ENCODE results near the gene ZNF3.

DNA sequence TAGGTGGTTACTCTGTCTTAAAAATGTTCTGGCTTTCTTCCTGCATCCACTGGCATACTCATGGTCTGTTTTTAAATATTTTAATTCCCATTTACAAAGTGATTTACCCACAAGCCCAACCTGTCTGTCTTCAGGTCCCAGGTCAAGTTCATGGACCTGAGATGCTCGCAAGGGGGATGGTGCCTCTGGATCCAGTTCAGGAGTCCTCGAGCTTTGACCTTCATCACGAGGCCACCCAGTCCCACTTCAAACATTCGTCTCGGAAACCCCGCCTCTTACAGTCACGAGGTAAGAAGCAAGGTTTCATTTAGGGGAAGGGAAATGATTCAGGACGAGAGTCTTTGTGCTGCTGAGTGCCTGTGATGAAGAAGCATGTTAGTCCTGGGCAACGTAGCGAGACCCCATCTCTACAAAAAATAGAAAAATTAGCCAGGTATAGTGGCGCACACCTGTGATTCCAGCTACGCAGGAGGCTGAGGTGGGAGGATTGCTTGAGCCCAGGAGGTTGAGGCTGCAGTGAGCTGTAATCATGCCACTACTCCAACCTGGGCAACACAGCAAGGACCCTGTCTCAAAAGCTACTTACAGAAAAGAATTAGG, 57.4 kb downstream of the ZNF3 start:
- TF ChIP-seq STAT1 (IDR thresholded peaks at IDR 0.05; ENCODE audit: unreplicated experiment) (no peak), POLR2AphosphoS5 (IDR thresholded peaks at IDR 0.05; ENCODE audit: low read depth) (no peak), EZH2 (IDR thresholded peaks at IDR 0.05; ENCODE audit: low read depth, unreplicated experiment) (no peak), EZH2phosphoT487 (IDR thresholded peaks at IDR 0.05; ENCODE audit: unreplicated experiment) (no peak), NANOG (IDR thresholded peaks at IDR 0.05; ENCODE audit: borderline replicate concordance) (no peak), ZNF331 (CRISPR knock-in tag; IDR thresholded peaks at IDR 0.05; ENCODE audit: low read depth) (no peak), JUNB (IDR thresholded peaks at IDR 0.05; ENCODE audit: unreplicated experiment) (no peak), CREB1 (CRISPR knock-in tag; IDR thresholded peaks at IDR 0.05; ENCODE audit: low read depth) (no peak)
- TF ChIP-seq, protein P1, sequence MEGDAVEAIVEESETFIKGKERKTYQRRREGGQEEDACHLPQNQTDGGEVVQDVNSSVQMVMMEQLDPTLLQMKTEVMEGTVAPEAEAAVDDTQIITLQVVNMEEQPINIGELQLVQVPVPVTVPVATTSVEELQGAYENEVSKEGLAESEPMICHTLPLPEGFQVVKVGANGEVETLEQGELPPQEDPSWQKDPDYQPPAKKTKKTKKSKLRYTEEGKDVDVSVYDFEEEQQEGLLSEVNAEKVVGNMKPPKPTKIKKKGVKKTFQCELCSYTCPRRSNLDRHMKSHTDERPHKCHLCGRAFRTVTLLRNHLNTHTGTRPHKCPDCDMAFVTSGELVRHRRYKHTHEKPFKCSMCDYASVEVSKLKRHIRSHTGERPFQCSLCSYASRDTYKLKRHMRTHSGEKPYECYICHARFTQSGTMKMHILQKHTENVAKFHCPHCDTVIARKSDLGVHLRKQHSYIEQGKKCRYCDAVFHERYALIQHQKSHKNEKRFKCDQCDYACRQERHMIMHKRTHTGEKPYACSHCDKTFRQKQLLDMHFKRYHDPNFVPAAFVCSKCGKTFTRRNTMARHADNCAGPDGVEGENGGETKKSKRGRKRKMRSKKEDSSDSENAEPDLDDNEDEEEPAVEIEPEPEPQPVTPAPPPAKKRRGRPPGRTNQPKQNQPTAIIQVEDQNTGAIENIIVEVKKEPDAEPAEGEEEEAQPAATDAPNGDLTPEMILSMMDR (conservative IDR thresholded peaks at IDR 0.05; ENCODE audit: low read depth in 2 of 2), result no peak
- TF ChIP-seq, protein P2, sequence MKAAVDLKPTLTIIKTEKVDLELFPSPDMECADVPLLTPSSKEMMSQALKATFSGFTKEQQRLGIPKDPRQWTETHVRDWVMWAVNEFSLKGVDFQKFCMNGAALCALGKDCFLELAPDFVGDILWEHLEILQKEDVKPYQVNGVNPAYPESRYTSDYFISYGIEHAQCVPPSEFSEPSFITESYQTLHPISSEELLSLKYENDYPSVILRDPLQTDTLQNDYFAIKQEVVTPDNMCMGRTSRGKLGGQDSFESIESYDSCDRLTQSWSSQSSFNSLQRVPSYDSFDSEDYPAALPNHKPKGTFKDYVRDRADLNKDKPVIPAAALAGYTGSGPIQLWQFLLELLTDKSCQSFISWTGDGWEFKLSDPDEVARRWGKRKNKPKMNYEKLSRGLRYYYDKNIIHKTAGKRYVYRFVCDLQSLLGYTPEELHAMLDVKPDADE (IDR thresholded peaks at IDR 0.05), result no peak
- TF ChIP-seq, protein P3, sequence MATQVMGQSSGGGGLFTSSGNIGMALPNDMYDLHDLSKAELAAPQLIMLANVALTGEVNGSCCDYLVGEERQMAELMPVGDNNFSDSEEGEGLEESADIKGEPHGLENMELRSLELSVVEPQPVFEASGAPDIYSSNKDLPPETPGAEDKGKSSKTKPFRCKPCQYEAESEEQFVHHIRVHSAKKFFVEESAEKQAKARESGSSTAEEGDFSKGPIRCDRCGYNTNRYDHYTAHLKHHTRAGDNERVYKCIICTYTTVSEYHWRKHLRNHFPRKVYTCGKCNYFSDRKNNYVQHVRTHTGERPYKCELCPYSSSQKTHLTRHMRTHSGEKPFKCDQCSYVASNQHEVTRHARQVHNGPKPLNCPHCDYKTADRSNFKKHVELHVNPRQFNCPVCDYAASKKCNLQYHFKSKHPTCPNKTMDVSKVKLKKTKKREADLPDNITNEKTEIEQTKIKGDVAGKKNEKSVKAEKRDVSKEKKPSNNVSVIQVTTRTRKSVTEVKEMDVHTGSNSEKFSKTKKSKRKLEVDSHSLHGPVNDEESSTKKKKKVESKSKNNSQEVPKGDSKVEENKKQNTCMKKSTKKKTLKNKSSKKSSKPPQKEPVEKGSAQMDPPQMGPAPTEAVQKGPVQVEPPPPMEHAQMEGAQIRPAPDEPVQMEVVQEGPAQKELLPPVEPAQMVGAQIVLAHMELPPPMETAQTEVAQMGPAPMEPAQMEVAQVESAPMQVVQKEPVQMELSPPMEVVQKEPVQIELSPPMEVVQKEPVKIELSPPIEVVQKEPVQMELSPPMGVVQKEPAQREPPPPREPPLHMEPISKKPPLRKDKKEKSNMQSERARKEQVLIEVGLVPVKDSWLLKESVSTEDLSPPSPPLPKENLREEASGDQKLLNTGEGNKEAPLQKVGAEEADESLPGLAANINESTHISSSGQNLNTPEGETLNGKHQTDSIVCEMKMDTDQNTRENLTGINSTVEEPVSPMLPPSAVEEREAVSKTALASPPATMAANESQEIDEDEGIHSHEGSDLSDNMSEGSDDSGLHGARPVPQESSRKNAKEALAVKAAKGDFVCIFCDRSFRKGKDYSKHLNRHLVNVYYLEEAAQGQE (IDR thresholded peaks at IDR 0.05; ENCODE audit: unreplicated experiment), result no peak
